Gastroesophageal sphincter (tissue), 3 donors: ENCODE data around the gene KMT2C.
"Not testable (repeated sequence)": the region's sequence is repeated elsewhere in the genome, so short reads cannot be mapped to it uniquely, and the experiment has no call there.

ENCODE experiments used
- EP300 ChIP-seq: sonication (generic); formaldehyde crosslinking; IDR thresholded peaks from one replicate; pipeline ENCODE4 v1.6.1; 2017; ENCODE audit warnings: antibody characterized with exemption, mild to moderate bottlenecking
- POLR2A ChIP-seq, 2 donors: fragments of 450-650 bp; IDR thresholded peaks; one replicate each; pipeline ENCODE4 v1.6.1; 2017; ENCODE audit warnings: antibody characterized with exemption in 2 of 2, mild to moderate bottlenecking in 2 of 2, moderate library complexity in 1 of 2
- POLR2AphosphoS5 ChIP-seq: sonication (generic); formaldehyde crosslinking; IDR thresholded peaks from one replicate; pipeline ENCODE4 v1.6.1; 2017; ENCODE audit warnings: antibody characterized with exemption
- TF ChIP-seq, protein P1 (sequence below), 4 experiments: fragments of 200-600 bp in 2 of 4; fragments of 450-650 bp in 2 of 4; sonication (generic) in 1 of 4; IDR thresholded peaks; one replicate each; pipeline ENCODE4 v1.5.1; 2017 to 2019; ENCODE audit warnings: antibody characterized with exemption in 4 of 4, mild to moderate bottlenecking in 2 of 4, moderate library complexity in 2 of 4

DNA sequence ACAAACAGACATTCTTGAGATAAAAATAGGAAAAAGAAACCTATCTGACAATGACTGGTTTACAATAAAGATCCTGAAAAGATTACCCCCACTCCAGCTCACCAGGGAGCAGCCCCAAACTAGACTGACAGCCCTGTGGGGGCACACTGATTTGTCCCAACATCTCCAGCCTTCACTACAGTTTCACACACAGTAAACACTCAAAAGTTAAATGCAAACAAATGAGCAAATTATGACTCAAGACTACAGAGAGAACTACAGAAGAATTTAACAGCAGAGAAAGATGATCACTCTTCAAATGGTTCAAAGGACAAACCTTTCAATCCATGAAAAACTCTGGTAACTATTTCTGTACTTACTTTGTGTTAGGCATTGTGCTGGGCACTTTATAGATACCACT is 176.2 kb downstream of the KMT2C start:
- TF ChIP-seq, protein P1, sequence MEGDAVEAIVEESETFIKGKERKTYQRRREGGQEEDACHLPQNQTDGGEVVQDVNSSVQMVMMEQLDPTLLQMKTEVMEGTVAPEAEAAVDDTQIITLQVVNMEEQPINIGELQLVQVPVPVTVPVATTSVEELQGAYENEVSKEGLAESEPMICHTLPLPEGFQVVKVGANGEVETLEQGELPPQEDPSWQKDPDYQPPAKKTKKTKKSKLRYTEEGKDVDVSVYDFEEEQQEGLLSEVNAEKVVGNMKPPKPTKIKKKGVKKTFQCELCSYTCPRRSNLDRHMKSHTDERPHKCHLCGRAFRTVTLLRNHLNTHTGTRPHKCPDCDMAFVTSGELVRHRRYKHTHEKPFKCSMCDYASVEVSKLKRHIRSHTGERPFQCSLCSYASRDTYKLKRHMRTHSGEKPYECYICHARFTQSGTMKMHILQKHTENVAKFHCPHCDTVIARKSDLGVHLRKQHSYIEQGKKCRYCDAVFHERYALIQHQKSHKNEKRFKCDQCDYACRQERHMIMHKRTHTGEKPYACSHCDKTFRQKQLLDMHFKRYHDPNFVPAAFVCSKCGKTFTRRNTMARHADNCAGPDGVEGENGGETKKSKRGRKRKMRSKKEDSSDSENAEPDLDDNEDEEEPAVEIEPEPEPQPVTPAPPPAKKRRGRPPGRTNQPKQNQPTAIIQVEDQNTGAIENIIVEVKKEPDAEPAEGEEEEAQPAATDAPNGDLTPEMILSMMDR (IDR thresholded peaks at IDR 0.05): not testable (repeated sequence)
- TF ChIP-seq POLR2AphosphoS5; EP300; POLR2A (IDR thresholded peaks at IDR 0.05): not testable (repeated sequence)
